Peyer's patch (tissue), 4 donors: ENCODE data around the gene AGO3.

Source experiments
- POLR2A ChIP-seq, 2 donors: fragments of 450-650 bp; IDR thresholded peaks; one replicate each; pipeline ENCODE4 v1.5.1; 2017; ENCODE audit warnings: antibody characterized with exemption in 2 of 2, mild to moderate bottlenecking in 2 of 2, moderate library complexity in 2 of 2
- TF ChIP-seq, protein P1 (sequence below), 6 experiments: fragments of 450-650 bp in 4 of 6; fragments of 200-600 bp in 2 of 6; sonication (generic) in 1 of 6; IDR thresholded peaks; one replicate each; pipeline ENCODE4 v1.5.1; 2017 to 2019; ENCODE audit warnings: antibody characterized with exemption in 6 of 6, mild to moderate bottlenecking in 3 of 6, moderate library complexity in 1 of 6

DNA sequence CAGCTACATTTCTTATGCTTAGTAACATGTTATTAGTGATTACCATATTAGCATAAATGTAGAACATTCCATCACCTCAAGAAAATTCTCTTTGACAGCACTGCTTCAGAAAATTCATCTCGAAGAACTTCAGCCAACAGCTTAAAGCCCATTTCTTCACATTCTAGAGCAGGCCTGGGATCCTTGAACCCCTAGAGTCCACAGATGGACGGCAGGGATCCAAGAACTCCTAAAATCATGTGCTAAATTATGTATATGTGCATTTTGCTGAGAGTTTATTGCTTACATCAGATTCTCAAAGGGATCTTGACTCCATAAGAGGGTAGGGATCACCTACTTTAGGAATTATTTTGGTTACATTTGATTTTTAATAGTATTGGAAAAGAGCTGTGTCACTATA lies 76.8 kb downstream of the AGO3 start:
- TF ChIP-seq, protein P1, sequence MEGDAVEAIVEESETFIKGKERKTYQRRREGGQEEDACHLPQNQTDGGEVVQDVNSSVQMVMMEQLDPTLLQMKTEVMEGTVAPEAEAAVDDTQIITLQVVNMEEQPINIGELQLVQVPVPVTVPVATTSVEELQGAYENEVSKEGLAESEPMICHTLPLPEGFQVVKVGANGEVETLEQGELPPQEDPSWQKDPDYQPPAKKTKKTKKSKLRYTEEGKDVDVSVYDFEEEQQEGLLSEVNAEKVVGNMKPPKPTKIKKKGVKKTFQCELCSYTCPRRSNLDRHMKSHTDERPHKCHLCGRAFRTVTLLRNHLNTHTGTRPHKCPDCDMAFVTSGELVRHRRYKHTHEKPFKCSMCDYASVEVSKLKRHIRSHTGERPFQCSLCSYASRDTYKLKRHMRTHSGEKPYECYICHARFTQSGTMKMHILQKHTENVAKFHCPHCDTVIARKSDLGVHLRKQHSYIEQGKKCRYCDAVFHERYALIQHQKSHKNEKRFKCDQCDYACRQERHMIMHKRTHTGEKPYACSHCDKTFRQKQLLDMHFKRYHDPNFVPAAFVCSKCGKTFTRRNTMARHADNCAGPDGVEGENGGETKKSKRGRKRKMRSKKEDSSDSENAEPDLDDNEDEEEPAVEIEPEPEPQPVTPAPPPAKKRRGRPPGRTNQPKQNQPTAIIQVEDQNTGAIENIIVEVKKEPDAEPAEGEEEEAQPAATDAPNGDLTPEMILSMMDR (IDR thresholded peaks at IDR 0.05) = no peak
- TF ChIP-seq POLR2A (IDR thresholded peaks at IDR 0.05) = no peak
